HL-60 (cell line): ENCODE results near the gene DYRK1A.

Experiments
- CTCF ChIP-seq: IDR thresholded peaks from one replicate; pipeline ENCODE4 v1.5.1; 2011; ENCODE audit warnings: low read length, control low read depth, inconsistent platforms; ENCODE audit not compliant: insufficient read depth
- GABPA ChIP-seq: IDR thresholded peaks from 2 replicates; pipeline ENCODE4 v1.6.1; 2012; ENCODE audit warnings: low read depth
- POLR2AphosphoS5 ChIP-seq: IDR thresholded peaks from 2 replicates; pipeline ENCODE4 v1.6.1; 2012; ENCODE audit warnings: low read depth
- REST ChIP-seq: IDR thresholded peaks from 2 replicates; pipeline ENCODE4 v1.6.1; 2012; ENCODE audit warnings: low read depth; ENCODE audit not compliant: insufficient replicate concordance

GRCh38 chr21:37322084-37322483, 44.5 kb upstream of the DYRK1A start:
- TF ChIP-seq CTCF (no peak), POLR2AphosphoS5 (no peak), REST (no peak), GABPA (no peak)
